Activated naive CD8-positive, alpha-beta T cell treated with anti-CD3 and anti-CD28 coated beads, Interleukin-2, amount 10 ng/mL, durations not matched to agents 7 days and 5 days (primary cell): ENCODE results near the gene RIC8A. TPM values are rescaled to one million over a fixed set of nuclear protein-coding genes. Genes with fewer than 3 reads are reported as not detected.

Experiments used
- ATAC-seq: fragments of 150-1000 bp; cut with Tn5 transposase; one replicate; pipeline ENCODE4 v1.10.0; 2021; ENCODE audit warnings: low read depth, moderate library complexity
- POLR2A ChIA-PET: fragments of 350-600 bp; sonication (Branson Sonifier 250); formaldehyde crosslinking; loops from one replicate; lab custom pipeline; 2021; ENCODE audit warnings: antibody characterized with exemption; lab: Charles Lee
- DNase-seq: peaks from one replicate; pipeline ENCODE4 v3.0.0; 2021
- H3K27ac Mint-ChIP-seq: one replicate; pipeline ENCODE4 v1.8.0; 2022; ENCODE audit warnings: mild to moderate bottlenecking, mixed read lengths
- H3K27me3 Mint-ChIP-seq: one replicate; pipeline ENCODE4 v1.8.0; 2022; ENCODE audit warnings: mild to moderate bottlenecking, moderate library complexity, mixed read lengths
- H3K36me3 Mint-ChIP-seq: one replicate; pipeline ENCODE4 v1.8.0; 2021; ENCODE audit warnings: mild to moderate bottlenecking, mixed read lengths
- H3K4me1 Mint-ChIP-seq: one replicate; pipeline ENCODE4 v1.8.0; 2021; ENCODE audit warnings: mixed read lengths
- H3K4me3 Mint-ChIP-seq: one replicate; pipeline ENCODE4 v1.8.0; 2022; ENCODE audit warnings: mild to moderate bottlenecking, moderate library complexity, mixed read lengths
- H3K9me3 Mint-ChIP-seq: one replicate; pipeline ENCODE4 v1.8.0; 2021; ENCODE audit warnings: mixed read lengths
- total RNA-seq, 2 experiments: library from RNA; stranded (reverse); gene quantifications; one replicate each; pipeline ENCODE4 v1.2.3, GENCODE V29; 2021

RIC8A gene
- total RNA-seq, 2 experiments from 2014 or later, result 102 to 111 TPM

DNA sequence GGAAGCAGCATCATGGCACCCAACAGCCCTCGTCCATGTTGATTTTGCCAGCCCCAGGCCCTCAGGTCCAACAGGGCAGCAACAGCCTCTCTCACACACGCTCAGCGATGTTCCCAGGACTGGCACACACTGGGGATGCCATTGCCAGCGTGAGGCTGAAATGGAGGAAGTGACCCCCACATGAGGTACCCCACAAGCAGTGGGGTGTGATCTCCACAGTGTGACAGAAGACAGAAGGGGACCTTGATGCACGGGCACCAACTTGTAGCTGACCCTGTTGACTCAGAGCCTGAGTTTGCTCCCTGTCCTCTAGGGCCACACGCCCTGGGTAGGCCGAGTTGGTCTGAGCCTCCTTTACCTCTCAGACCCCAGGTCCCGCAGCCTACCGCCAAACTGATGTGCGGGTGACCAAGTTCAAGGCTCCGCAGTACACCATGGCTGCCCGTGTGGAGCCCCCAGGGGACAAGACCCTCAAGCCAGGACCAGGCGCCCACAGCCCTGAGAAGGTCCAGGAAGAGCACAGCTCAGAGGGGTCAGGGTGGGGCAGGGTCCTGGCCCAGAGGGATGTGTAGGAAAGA, 8.4 kb upstream of the RIC8A start:
- no peak overlapping the region for H3K27ac Mint-ChIP-seq
- H3K36me3 Mint-ChIP-seq, result peaks cover 7% of the 10 kb centered on the region
- ATAC-seq, result no peak
- no peak for DNase-seq
- H3K9me3 Mint-ChIP-seq, result no peaks in the 10 kb centered on the region
- H3K4me3 Mint-ChIP-seq, result no peak overlapping the region
- POLR2A ChIA-PET, result no interaction called here
- peaks cover 22% of the 10 kb centered on the region for H3K4me1 Mint-ChIP-seq
- H3K27me3 Mint-ChIP-seq, result no peaks in the 10 kb centered on the region

DNA sequence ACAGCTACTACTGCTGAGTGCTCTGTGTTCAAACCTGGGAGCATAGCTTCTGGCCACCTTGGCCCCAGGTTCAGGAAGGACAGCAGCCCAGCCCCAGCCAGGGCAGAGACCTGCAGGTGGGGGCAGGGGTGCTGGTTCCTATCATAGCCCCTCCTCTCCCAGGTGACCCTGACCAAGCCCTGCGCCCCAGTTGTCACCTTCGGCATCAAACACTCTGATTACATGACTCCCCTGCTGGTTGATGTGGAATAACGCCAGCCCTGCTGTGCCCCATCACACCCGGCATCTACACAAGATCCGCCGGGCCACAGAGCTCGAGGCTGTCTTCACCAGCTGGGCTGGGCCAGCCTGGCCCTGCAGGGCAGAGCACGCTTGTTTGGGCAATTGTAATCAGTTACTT, 7.7 kb upstream of the RIC8A start:
- no peak for ATAC-seq

DNA sequence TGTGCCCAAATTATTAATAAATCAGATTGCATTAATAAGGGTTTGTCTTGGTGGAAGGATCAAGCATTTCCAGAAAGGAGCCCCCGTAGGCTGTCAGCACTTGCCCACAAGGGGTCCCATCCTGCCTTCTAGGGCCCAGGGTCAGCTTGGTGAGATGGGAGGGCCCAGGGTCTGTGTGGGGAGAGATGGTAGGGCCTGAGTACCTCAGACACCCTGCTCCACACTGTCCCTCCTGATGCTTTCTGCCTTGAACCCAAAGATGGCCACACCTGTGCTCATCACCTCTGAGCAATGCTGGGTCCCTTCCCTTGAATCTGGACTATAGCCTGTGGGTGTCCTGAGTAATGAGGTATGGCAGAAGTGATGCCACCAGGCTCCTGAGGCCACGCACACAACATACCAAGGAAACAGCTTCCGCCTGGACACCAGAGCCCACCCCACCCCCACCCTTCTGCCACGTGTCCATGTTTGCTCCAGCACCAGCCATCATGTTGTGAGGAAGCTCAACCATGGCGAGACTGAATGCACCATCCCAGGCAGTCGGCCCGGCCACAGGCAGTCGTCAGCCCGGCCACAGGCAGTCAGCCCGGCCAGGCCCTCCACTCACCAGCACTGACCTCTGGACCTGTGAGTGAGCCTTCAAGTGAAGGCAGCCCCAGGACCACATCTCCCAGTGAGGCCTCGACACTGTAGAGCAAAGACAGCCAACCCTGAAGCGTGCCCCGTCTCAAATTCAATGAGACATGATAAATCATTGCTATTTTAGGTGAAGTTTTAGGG, 7.1 kb upstream of the RIC8A start:
- peaks cover 22% of the 10 kb centered on the region for H3K4me1 Mint-ChIP-seq
- H3K27ac Mint-ChIP-seq, result peak overlapping the region; percentile 52
- DNase-seq (no peak), ATAC-seq (no peak)
- H3K36me3 Mint-ChIP-seq, result peaks cover 8% of the 10 kb centered on the region
- H3K27me3 Mint-ChIP-seq, result no peaks in the 10 kb centered on the region
- no peaks in the 10 kb centered on the region for H3K9me3 Mint-ChIP-seq
- no peak overlapping the region for H3K4me3 Mint-ChIP-seq
- POLR2A ChIA-PET, result no interaction called here

More for the DNA sequence above, 7.7 kb upstream of the RIC8A start:
- Mint-ChIP-seq H3K36me3 (peaks cover 8% of the 10 kb centered on the region), H3K27me3 (no peaks in the 10 kb centered on the region), H3K9me3 (no peaks in the 10 kb centered on the region), H3K4me1 (peaks cover 22% of the 10 kb centered on the region), H3K4me3 (no peak overlapping the region), H3K27ac (no peak overlapping the region)
- DNase-seq, result peak; percentile 25
- POLR2A ChIA-PET, result no interaction called here

DNA sequence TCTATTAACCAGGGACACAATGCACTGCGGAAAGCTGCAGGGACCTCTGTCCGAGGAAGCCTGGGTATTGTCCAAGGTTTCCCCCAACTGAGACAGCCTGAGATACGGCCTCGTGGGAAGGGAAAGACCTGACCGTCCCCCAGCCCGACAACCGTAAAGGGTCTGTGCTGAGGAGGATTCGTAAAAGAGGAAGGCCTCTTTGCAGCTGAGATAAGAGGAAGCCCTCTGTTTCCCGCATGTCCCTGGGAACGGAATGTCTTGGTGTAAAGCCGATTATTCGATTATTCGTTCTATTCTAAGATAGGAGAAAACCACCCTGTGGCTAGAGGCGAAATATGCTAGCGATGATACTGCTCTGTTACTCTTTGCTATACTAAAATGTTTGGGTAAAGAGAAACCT, 5.5 kb upstream of the RIC8A start:
- H3K27me3 Mint-ChIP-seq, result no peaks in the 10 kb centered on the region
- POLR2A ChIA-PET, result no interaction called here
- H3K4me1 Mint-ChIP-seq, result peaks cover 31% of the 10 kb centered on the region
- H3K4me3 Mint-ChIP-seq, result peak overlapping the region; percentile 67
- no peaks in the 10 kb centered on the region for H3K9me3 Mint-ChIP-seq
- ATAC-seq, result no peak
- H3K36me3 Mint-ChIP-seq, result peaks cover 11% of the 10 kb centered on the region
- DNase-seq, result no peak
- peak overlapping the region; percentile 82 for H3K27ac Mint-ChIP-seq

DNA sequence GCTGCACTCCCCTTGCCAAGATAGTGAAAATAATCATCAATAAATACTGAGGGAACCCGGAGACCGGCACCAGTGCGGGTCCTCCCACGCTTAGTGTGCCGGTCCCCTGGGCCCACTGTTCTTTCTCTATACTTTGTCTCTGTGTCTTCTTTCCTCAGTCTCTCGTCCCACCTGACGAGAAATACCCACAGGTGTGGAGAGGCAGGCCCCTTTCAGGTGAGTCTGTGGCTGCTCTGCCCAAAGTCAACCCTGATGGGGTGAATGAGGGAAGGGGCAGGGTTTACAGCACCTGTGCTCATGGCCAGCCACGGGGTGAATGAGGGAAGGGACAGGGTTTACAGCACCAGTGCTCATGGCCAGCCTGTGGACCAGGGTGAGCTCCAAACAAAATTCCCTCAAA, 5.0 kb upstream of the RIC8A start:
- DNase-seq, result no peak
- peaks cover 11% of the 10 kb centered on the region for H3K36me3 Mint-ChIP-seq
- POLR2A ChIA-PET, result interaction anchor here (1.0 kb wide), 1 partner anchor 81 kb away, joined by 4 read pairs; no protein-coding TSS in a partner anchor
- H3K4me3 Mint-ChIP-seq, result peak overlapping the region; percentile 67
- H3K27me3 Mint-ChIP-seq, result no peaks in the 10 kb centered on the region
- peak overlapping the region; percentile 82 for H3K27ac Mint-ChIP-seq
- H3K4me1 Mint-ChIP-seq, result peaks cover 31% of the 10 kb centered on the region
- no peaks in the 10 kb centered on the region for H3K9me3 Mint-ChIP-seq
- no peak for ATAC-seq

DNA sequence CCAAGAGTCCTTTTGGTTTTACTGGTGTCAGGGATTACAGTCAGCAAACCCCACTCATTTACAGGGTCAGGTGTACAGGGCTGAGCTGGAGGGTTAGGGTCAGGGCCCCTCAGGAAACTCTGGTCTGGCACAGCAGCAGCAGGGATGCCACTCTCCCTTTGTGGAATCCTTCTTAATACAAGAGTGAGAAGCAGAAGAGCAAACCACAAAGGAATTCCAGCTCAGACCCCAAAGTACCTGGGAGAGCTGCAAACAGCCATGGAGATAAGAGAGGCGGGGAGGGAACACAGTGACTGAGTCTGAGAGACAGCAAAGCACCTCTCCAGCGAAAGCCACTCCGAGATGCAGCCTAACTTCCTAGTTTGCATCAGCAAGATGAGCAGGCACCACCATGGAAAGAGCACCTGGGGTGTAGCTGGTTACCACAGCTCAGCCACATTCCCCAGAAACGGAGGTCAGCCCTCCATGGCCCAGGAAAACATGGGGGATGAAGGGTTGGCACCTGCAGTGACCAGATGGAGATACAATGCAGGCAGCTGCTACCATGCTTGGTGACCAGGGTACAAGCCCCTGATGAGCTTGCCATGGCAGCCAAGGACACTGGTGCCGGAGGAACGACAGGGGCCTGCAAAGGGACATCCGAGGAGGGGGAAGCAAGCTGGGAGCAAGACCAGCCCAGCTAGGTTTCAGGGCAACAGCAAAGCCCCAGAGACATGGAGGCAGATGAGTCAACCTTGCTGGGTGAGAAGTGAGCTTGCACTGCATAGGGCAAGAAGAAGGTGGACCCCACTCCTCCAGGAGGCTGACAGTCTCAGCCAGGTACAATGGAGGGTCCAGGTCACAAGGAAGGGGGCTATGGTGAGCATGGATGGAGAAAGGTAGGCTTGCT, 4.2 kb upstream of the RIC8A start:
- POLR2A ChIA-PET, result interaction anchor here (1.0 kb wide), 1 partner anchor 80 kb away, joined by 4 read pairs; no protein-coding TSS in a partner anchor
- H3K4me1 Mint-ChIP-seq, result peaks cover 31% of the 10 kb centered on the region
- H3K4me3 Mint-ChIP-seq, result no peak overlapping the region
- no peaks in the 10 kb centered on the region for H3K27me3 Mint-ChIP-seq
- no peaks in the 10 kb centered on the region for H3K9me3 Mint-ChIP-seq
- peak overlapping the region; percentile 82 for H3K27ac Mint-ChIP-seq
- ATAC-seq (no peak), DNase-seq (no peak)
- peaks cover 11% of the 10 kb centered on the region for H3K36me3 Mint-ChIP-seq

DNA sequence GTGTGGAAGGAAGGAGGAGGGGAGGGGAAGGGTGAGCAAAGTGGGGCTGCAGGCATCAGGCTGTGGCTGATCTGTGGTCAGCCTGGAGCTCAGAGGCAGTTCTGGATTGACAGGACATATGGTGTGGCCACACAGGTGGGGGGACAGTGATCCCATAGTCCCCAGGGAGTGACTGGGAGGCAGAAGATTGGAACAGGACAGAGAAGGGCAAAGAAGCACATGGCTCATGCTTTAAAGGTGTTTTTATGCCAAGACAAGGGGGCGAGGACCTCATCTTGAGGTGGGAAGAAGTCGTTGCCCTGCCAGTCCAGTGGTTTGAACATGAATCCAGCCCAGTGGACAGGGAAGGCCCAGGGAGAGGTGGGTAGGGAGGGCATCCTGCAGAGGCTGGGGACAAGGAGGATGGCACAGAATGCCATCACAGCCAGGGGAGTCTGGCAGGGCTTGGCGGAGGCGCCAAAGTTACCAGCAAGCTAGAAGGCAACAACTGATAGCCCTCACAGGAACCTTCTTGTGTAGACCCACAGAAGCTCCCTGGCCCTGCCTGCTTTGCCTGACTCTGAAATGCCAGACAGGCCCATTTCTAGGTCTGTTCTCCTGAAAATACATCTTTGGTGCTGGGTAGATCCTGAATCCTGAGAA, 3.4 kb upstream of the RIC8A start:
- POLR2A ChIA-PET, result no interaction called here
- no peak for DNase-seq
- Mint-ChIP-seq H3K9me3 (no peaks in the 10 kb centered on the region), H3K4me3 (no peak overlapping the region), H3K27me3 (no peaks in the 10 kb centered on the region), H3K36me3 (peaks cover 11% of the 10 kb centered on the region), H3K27ac (peak overlapping the region; percentile 82), H3K4me1 (peaks cover 31% of the 10 kb centered on the region)
- no peak for ATAC-seq

DNA sequence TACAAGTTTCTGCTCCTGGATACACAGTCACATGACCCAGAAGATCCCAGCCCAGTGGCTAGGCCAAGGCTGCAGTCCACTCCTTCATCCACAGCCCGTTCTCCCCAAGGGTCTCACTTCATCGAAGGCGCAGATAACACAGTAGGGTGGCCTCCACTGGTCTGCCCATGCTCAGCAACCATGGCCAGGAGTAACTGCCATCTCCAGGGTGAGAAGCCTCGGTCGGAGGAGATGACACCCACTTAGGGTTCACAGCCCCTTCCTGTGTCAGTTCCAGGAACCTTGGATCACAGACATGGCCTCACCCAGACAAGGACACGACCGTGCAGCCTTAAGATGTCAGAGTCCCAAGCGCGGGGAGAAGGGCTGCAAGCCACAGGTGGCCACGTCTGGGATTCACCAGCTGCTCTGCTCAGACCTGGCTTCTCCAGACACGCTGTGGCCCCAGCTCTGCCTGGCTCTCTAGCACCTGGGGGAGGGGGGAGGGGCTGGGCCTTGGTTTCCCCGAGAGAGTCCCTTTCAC, 2.9 kb upstream of the RIC8A start:
- Mint-ChIP-seq H3K9me3 (no peaks in the 10 kb centered on the region), H3K4me1 (peaks cover 33% of the 10 kb centered on the region), H3K36me3 (peaks cover 11% of the 10 kb centered on the region), H3K27me3 (no peaks in the 10 kb centered on the region), H3K4me3 (no peak overlapping the region), H3K27ac (no peak overlapping the region)
- DNase-seq, result no peak
- POLR2A ChIA-PET, result interaction anchor here (1.1 kb wide), 1 partner anchor 46 kb away, joined by 3 read pairs; no protein-coding TSS in a partner anchor
- no peak for ATAC-seq

DNA sequence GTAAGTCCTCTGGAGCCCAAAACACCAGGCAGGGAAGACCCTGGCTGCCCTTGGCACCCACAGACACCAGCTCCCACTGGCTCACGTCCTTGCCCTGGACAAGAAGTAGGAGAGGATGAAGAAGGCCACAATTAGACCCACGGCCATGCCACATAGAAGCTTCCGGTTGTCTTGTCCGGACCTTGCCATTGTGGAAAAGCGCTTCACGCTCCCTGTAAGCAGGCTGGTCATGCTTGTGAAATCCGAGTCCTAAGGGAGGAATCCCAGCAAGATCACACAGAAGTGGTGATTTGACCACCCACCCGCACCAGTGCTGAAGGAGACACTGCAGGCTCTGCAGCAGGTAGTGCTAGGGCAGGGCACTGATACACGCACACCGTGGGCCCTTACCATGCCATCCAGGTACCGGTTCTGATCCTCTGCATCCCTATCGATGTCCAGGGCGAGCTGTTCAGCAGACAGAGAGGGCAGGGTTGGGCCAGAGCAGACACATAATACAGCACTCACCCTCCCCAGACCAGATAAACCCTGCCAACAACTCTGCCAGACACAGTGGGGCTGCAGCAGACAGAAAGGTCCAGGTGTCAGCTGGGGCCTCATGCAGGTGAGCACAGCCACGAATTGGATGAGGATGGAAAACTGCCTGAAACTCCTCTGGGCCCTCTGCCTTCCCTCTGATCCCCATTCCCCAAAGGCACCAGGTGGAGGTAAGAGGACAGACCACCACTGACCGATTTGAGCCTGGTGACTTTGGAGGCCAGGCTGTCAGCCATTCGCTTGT, 2.1 kb upstream of the RIC8A start:
- Mint-ChIP-seq H3K9me3 (no peaks in the 10 kb centered on the region), H3K27ac (no peak overlapping the region), H3K36me3 (peaks cover 11% of the 10 kb centered on the region), H3K27me3 (no peaks in the 10 kb centered on the region), H3K4me3 (peak overlapping the region; percentile 89), H3K4me1 (peaks cover 40% of the 10 kb centered on the region)
- ATAC-seq (no peak), DNase-seq (no peak)
- POLR2A ChIA-PET, result interaction anchor here (1.1 to 4.4 kb wide), 4 partner anchors 8 to 83 kb away, joined by 3 to 43 read pairs (median 17); partner anchors contain the start of gene PGGHG

DNA sequence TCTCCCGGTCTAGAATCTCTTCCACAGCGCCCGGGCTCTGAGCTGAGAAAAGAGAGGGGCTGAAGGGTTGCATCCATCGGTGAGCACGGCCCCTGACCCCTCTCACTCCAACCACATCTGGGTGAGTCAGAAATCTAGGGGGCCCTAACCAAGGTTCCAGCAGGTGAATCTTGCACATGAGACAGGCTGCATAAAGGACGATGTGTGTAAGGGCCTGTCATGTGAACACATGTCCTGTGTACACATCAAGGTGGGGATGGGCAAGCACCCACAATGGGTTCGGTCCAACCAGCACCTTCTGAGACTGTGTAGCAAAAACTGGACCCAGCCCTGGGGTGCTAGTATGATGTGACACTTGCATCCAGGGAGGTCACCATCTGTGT, 1.5 kb upstream of the RIC8A start:
- Mint-ChIP-seq H3K4me1 (peaks cover 41% of the 10 kb centered on the region), H3K36me3 (peaks cover 10% of the 10 kb centered on the region), H3K9me3 (no peaks in the 10 kb centered on the region), H3K4me3 (peak overlapping the region; percentile 89), H3K27ac (peak overlapping the region; percentile 97), H3K27me3 (no peaks in the 10 kb centered on the region)
- POLR2A ChIA-PET, result interaction anchor here (1.0 to 4.4 kb wide), 11 partner anchors 9 to 209 kb away, joined by 3 to 44 read pairs (median 19); partner anchors contain the start of genes IFITM2, NLRP6, PGGHG and PSMD13
- DNase-seq (no peak), ATAC-seq (no peak)

DNA sequence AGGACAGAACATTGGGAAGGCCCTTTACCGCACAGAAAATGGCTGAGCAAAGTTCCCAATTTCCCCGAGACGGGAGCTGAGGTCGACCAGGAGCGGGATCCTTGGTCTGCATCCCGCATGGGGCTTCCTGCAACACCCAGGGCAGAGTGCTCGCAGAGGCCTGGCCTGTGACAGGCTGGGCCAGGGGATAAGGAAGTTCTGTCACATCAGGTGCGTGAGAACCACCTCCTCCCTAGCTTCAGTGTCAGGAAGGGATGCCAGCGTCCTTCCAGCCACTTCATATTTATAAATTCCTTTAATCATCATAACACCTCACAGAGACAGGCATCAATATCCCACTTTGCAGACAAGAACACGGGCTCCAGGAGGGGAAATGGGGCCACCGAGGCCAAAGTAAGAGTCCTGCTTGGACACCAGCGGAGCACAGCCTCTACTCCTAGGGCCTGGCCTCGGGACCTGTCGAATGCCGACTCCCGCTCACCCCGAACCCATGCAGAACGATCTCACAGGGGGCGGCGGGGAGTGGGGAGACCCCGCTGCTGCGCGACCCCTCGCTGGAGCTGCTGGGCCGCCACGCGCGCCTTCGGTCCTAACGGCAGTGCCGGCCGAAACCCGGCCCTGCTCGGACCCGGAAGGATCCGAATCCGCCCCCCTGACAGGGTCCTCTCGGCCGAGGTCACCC, 841 bp upstream of the RIC8A start:
- Mint-ChIP-seq H3K27ac (peak overlapping the region; percentile 97), H3K9me3 (no peaks in the 10 kb centered on the region), H3K27me3 (no peaks in the 10 kb centered on the region), H3K36me3 (peaks cover 10% of the 10 kb centered on the region), H3K4me1 (peaks cover 41% of the 10 kb centered on the region), H3K4me3 (peak overlapping the region; percentile 89)
- ATAC-seq (no peak), DNase-seq (no peak)
- POLR2A ChIA-PET, result interaction anchor here (0.6 to 4.4 kb wide), 29 partner anchors 9 to 329 kb away, joined by 3 to 44 read pairs (median 8); partner anchors contain the start of genes IFITM2, NLRP6, PGGHG and PSMD13
